ENCODE data around the gene SMYD3.

- TF ChIP-seq CTCF (IDR thresholded peaks at IDR 0.05; ENCODE audit: borderline replicate concordance, extremely low read depth, low read length, poor library complexity, severe bottlenecking), result no peak
- TF ChIP-seq EZH2 (IDR thresholded peaks at IDR 0.05; ENCODE audit: borderline replicate concordance, low read depth, low read length, severe bottlenecking), result no peak
These were observed 140.0 kb downstream of the SMYD3 start for GRCh38 chr1:246367041-246367440.

Measured in DND-41 (cell line).